Ureter (tissue), 1 donor: ENCODE results near the gene ITSN1. TPM values are rescaled to one million over a fixed set of nuclear protein-coding genes. Genes with fewer than 3 reads are reported as not detected.
"Not testable (repeated sequence)": the region's sequence is repeated elsewhere in the genome, so short reads cannot be mapped to it uniquely, and the experiment has no call there.

Experiments used
- DNase-seq: peaks from one replicate; pipeline ENCODE4 v3.0.0-alpha.2; 2020; ENCODE audit warnings: low spot score
- total RNA-seq: library from RNA; stranded (reverse); gene quantifications from one replicate; pipeline ENCODE4 v1.2.4, GENCODE V29; 2023
- donor health status: DM: yes; HTN: yes; CAD: no.

ITSN1 gene
- total RNA-seq: 52.5 TPM

DNA sequence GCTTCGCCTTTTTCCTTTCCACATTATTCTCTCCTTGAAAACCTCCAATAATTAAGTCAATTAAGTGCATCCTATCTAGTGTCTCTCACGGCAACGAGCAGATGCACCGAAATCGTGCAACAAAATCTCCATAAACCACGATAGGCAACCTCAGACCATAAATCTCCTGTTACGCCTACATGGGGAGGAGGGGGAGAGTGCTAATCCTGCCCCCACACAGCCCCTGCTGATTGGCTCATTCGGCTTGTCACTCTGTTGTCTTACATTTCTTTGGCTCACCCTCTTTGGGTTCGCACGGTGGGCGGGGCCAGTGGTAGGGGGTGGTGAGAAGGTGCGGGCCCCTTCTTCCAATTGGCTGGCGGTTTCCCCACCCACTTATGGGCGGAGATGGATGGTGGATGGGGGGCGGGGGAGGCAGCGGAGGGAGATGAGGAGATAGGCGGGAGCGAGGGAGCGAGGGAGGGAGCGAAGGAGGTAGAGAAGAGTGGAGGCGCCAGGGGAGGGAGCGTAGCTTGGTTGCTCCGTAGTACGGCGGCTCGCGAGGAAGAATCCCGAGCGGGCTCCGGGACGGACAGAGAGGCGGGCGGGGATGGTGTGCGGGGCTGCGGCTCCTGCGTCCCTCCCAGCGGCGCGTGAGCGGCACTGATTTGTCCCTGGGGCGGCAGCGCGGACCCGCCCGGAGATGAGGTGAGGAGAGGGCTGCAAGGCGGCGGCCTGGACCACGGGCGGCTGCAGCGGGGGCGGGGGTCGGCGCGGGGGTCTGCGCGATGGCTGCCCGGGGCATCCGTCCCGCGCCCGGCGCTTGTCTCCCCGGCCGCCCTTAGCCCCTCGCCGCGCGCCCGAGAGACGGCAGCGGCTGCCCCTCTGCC lies at the start of gene ITSN1:
TSS of gene ITSN1 (plus strand) at position 475 of the 869 bp plus-strand sequence. CDS start 76,328 bp downstream, outside the sequence.
- peak; percentile 100 for DNase-seq

DNA sequence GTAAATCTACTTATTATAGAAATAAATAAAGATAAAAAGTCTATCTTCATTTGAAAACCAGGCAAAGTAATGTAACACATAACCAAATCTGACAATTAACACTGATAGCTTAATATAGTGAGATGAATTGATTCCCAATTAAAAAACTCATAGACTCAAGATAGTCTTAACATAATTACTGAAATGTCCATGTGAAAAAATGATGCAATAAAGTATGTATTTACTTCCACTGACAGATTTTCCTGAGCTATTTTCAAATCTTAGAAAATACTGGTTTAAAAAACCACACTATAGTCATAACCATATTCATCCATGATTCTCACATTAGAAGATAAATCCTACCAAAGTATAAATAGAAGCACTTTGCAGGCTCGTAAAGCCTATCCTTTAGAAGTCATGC lies 44.2 kb upstream of the ITSN1 start:
- no peak for DNase-seq

- DNase-seq: no peak
Measured at GRCh38 chr21:33608559-33608958, 33.7 kb upstream of the ITSN1 start.

DNA sequence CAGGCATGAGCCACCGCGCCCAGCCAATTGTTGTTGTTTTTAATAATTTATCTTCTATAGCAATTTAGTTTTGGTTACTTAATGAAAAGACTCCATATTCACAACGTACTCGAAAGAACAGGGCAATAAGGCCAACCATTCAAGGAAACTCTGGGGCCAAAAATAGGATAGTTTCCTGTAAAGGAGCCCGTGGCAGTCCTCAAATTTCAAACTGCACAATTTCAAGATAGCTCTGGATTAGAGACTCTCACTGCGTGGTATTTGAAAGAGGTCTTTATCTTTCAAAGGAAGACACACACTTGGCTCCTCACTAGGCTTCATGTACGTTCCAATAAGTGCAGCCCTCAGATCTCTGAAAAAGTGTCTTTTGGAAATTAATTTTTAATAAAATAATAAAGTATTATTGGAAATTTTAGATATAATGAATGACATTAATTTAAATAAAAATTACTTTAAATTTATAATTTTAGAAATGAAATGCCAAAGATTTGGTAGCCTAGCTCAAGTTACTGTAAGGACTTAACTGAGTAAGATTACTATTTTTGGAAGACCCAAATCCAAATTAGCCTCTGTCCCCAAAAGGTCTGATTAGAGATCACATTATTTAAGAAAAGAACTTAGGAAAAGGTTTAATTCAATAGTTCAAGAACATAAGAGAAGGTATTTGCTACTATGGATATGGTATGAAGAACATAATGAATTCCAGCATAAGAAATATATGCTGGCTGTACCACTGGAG lies 31.1 kb upstream of the ITSN1 start:
- no peak for DNase-seq

GRCh38 chr21:33617565-33617964 lies 24.7 kb upstream of the ITSN1 start:
- DNase-seq: not testable (repeated sequence)

GRCh38 chr21:33618407-33618806 lies 23.9 kb upstream of the ITSN1 start:
- no peak for DNase-seq

- no peak for DNase-seq
Measured at GRCh38 chr21:33619726-33620125, 22.6 kb upstream of the ITSN1 start.

DNA sequence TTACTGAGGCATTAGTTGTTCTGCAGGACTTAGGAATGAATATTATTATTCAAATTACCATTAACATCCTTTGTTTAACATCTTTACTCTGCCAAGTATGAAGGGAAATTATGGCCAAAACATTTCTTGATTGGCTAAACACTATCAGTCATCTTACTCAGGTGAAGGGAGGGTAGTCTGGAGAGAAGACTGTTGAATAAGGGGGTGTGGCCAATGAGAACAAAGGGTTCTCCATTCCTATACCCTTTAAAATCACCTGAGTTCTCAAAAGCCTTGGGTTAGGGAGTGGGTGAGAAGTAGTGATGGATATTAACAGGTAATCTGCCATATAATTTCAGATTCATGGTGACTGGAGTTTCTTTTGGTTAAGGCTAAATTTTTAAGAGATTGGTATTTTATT lies 20.0 kb upstream of the ITSN1 start:
- no peak for DNase-seq

DNA sequence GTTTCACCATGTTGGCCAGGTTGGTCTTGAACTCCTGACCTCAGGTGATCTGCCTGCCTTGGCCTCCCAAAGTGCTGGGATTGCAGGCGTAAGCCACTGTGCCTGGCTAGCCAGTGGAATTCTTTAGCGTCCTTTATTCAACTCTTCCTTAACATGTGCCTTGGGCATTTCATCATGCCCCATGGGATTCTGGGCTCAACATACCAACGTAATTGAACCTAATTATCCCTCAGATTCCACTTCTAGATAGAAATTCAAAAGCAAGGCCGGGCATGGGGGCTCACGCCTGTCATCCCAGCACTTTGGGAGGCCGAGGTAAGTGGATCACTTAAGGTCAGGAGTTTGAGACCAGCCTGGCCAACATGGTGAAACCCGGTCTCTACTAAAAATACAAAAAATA lies 16.1 kb upstream of the ITSN1 start:
- DNase-seq: not testable (repeated sequence)

DNA sequence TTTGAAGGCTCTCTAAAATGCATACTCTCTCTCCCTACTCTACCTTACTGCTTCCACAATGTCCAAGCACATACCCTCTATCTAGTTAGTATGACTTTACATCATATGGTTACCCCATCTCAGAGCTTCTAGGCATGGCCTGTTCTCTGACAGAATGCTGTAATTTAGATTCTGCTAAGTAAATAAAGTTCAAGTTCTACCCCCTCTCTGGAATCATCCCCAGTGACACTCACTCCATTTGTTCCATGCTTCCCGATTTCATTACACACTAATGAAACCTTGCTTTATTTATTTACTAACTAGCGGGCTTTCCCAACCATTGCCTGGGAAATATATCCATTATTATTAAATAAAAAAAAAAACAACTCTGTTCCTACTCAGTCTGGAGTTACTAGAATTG lies 8.0 kb upstream of the ITSN1 start:
- no peak for DNase-seq

GRCh38 chr21:33640697-33641351 lies 1.5 kb upstream of the ITSN1 start:
- DNase-seq: no peak

- peak; percentile 100 for DNase-seq
Measured at GRCh38 chr21:33641352-33642026, 812 bp upstream of the ITSN1 start, which contains the start of gene CRYZL1. Gene CRYZL1, minus strand, starts transcription at chr21:33641741. Its CDS starts 10,190 bp downstream, at chr21:33631551.

- DNase-seq: no peak
Measured at GRCh38 chr21:33642896-33643657, 776 bp downstream of the ITSN1 start.

- no peak for DNase-seq
Measured at GRCh38 chr21:33643658-33644311, 1.5 kb downstream of the ITSN1 start.

DNA sequence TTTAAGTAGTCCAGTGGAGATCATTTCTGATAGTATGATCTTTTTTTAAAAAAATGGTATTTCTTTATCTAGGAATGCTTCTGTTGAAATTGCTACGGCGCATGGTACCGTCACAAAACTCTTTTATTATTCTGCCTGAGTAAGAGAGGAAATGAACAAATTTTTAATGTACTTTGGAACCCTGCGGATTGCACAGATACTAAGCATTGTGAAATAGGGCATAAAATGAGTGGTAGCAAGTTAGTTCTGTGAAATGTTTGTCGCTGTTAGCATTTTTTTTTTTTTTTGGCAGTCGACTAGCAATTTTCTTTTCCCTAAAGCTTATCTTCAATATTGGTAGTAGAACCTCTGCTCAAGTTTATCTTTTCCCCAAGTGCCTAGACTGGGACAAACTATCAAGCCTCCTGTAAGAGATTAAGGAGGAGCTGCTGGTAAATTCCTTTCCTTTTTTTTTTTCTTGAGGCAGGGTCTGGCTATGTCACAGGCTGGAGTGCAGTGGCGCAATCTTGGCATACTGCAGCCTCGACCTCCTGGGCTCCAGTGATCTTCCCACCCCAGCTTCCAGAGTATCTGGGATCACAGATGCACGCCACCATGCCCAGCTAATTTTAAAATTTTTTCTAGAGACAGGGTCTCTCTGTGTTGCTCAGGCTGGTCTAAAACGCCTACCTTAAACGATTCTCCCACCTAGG lies 2.2 kb downstream of the ITSN1 start:
- DNase-seq: no peak

- DNase-seq: no peak
Measured at GRCh38 chr21:33645730-33646129, 3.4 kb downstream of the ITSN1 start.

DNA sequence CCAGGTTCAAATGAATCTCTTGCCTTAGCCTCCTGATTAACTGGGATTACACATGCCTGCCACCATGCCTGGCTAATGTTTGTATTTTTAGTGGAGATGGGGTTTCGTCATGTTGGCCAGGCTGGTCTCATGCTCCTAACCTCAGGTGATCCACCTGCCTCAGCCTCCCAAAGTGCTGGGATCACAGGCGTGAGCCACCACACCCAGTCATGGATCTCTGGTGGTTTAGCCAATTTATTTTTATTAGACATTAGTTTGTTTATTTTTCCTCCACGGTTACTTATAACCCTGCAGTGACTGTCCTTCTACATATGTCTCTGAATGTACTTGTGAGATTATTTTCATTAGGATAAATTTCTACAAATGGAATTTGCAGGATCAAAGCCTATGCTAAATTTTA lies 5.3 kb downstream of the ITSN1 start:
- no peak for DNase-seq

- DNase-seq: no peak
Measured at GRCh38 chr21:33648555-33648954, 6.3 kb downstream of the ITSN1 start.

DNA sequence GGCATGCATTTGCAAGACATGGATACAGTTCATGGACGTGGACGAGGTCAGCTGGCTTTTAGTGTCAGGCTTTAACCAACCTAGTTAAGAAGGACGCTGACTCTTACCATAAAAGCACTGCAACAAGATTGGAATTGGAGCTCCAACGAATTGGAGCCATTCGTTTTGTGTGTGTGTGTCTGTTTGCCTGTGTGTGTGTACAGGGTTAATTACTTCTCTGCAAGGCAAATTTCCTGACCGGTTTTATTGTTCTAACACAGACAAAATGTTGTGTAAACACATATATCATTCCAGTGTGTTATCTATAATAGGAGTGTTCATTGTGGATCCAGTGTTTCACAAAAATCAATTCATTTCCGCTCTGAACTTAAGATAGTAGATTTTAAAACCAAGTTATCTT lies 7.9 kb downstream of the ITSN1 start:
- no peak for DNase-seq
